Stimulated activated CD8-positive, alpha-beta memory T cell treated with anti-CD3 and anti-CD28 coated beads, Interleukin-15, amount 100 ng/mL, for 1 hour (primary cell): ENCODE results near the gene WDR59.
"Not testable (repeated sequence)": the region's sequence is repeated elsewhere in the genome, so short reads cannot be mapped to it uniquely, and the experiment has no call there.

ENCODE experiments used
- DNase-seq: peaks from one replicate; pipeline ENCODE4 v3.0.0-alpha.2; 2020; ENCODE audit warnings: low read depth

The WDR59 gene

GRCh38 chr16:74975591-74975990 lies 9.3 kb downstream of the WDR59 start:
- DNase-seq = no peak

GRCh38 chr16:74973304-74973703 lies 11.6 kb downstream of the WDR59 start:
- no peak for DNase-seq

GRCh38 chr16:74954763-74955162 lies 30.2 kb downstream of the WDR59 start:
- DNase-seq = no peak

- no peak for DNase-seq
Measured at GRCh38 chr16:74951681-74952080, 33.2 kb downstream of the WDR59 start.

- no peak for DNase-seq
Measured at GRCh38 chr16:74951206-74951605, 33.7 kb downstream of the WDR59 start.

GRCh38 chr16:74950511-74950910 lies 34.4 kb downstream of the WDR59 start:
- no peak for DNase-seq

GRCh38 chr16:74949309-74949708 lies 35.6 kb downstream of the WDR59 start:
- no peak for DNase-seq

- DNase-seq = no peak
Measured at GRCh38 chr16:74944466-74944865, 40.5 kb downstream of the WDR59 start.

GRCh38 chr16:74942977-74943918 lies 41.7 kb downstream of the WDR59 start:
- no peak for DNase-seq

GRCh38 chr16:74942566-74942965 lies 42.4 kb downstream of the WDR59 start:
- no peak for DNase-seq

- DNase-seq = no peak
Measured at GRCh38 chr16:74939688-74940087, 45.2 kb downstream of the WDR59 start.

- DNase-seq = no peak
Measured at GRCh38 chr16:74936902-74937560, 47.9 kb downstream of the WDR59 start.

- no peak for DNase-seq
Measured at GRCh38 chr16:74931445-74931844, 53.5 kb downstream of the WDR59 start.

- no peak for DNase-seq
Measured at GRCh38 chr16:74929636-74930035, 55.3 kb downstream of the WDR59 start.

- no peak for DNase-seq
Measured at GRCh38 chr16:74926805-74927204, 58.1 kb downstream of the WDR59 start.

GRCh38 chr16:74923766-74924460 lies 61.0 kb downstream of the WDR59 start:
- DNase-seq = no peak

- no peak for DNase-seq
Measured at GRCh38 chr16:74922150-74923138, 62.5 kb downstream of the WDR59 start.

GRCh38 chr16:74921051-74921450 lies 63.9 kb downstream of the WDR59 start:
- DNase-seq = no peak

GRCh38 chr16:74909665-74910064 lies 75.3 kb downstream of the WDR59 start:
- DNase-seq = no peak

GRCh38 chr16:74908759-74909158 lies 76.2 kb downstream of the WDR59 start:
- DNase-seq = not testable (repeated sequence)

GRCh38 chr16:74903901-74904678 lies 80.8 kb downstream of the WDR59 start:
- DNase-seq = no peak
